ENCODE results near the gene CRNKL1. TPM values are rescaled to one million over a fixed set of nuclear protein-coding genes. Genes with fewer than 3 reads are reported as not detected.

CRNKL1 gene
- total and polyA plus RNA-seq, 8 donors = 7.3 to 43.2 (median 18.3) TPM

DNA sequence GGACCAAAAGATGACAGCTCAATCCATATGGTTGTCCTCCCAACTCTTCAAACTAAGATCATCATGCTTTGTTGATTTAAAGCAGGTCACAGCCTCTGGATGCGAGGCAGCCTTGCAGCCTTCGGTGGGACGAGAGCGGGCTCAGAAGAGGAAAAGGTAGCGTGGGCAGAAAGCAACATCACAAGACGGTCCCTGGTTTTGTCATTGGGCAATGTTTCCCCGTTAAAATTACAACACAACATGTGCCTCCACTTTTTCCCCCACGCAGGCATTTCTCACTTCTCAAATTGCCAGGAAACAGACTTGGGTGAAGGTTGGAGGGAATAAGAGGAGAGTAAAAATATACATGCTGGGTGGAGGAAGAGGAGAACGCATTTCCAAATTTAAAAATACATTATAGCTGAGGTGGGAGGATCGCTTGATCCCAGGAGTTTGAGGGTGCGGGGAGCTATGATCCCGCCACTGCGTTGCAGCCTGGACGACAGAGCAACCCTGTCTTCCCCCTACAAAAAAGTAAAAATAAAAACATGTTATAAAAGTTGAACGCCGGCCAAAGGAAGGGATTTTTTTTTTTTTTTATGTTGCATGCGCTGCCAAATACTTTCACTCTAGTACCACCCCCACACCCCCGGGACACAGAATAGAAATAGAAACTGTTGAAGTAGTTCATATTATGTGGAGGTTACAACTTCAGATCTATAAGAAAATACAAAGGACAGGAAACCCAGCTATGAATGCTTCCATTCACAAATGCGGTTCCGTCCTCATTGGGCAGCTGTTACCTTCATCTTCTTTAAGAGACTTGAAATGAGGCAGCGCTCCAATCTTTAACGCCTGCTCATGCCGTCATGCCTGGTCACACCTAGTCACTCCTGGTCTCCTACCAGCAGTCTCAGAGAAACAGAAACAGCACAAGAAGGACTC is 49.0 kb downstream of the CRNKL1 start:
- WGBS, 5 donors = 52 to 69% (median 63%) methylated on average over 23 of the region's 23 CpGs
- DNase-seq = peak in 1 of 2 donors; percentile 55
- Histone ChIP-seq H3K27me3 (no peaks in the 10 kb centered on the region), H3K36me3 (peaks cover 15 to 49% (median 41%) of the 10 kb centered on the region in 4 donors), H3K27ac (peak overlapping the region; percentile 30 to 79 (median 66)), H3K4me1 (peaks cover 11 to 59% (median 33%) of the 10 kb centered on the region in 4 donors), H3K9me3 (no peaks in the 10 kb centered on the region), H3K4me3 (peak overlapping the region in 2 of 4 donors; percentile 8 to 12)
- intact Hi-C loops (cut with DNase I; ENCODE audit: low total_unique reads) = no loop called here
- TF ChIP-seq POLR2AphosphoS5 (IDR thresholded peaks at IDR 0.05) (peak in 2 of 3 donors; percentile 28 to 61), EP300 (IDR thresholded peaks at IDR 0.05) (no peak)

DNA sequence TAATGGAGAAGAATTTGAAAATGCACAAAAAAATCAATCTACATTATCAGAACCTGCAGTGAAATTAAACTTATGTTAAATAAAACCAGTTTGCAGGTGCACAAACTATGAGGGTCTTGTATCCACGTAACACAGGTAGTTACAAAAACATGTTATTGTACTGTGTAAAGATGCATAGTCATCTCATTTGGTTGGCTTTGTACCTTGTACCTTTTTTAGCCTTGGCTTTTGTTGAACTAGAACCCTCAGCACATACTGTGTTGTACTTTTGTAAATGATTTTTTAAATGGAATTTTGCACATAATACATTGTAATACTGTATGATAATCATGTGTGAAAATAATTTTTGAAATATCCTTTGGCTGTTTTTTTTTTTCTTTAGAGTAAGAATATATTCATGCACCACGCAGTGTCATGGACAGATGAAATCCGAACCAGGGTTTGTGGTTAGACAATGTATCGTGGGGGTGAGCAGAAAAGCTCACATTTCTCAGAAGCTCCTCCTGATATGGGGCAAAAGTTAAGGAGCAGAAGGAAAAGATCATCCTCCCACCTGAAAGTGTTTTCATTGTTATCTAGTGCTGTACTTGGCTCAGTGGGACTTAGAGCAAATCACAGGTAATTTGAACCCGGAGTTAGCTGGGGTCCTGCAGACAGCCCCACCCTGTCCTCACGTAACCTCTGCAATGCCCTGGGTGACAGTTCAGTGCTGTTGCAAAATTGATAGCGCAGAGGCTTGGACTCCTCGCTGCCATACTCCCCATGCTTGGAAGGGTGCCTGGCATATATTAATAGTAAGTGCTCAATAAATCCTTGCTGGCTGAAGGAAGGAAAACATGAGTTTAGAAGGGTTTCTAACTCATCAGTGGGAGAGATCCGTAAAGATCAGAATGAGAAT is 49.9 kb downstream of the CRNKL1 start:
- peaks cover 24 to 58% (median 50%) of the 10 kb centered on the region in 4 donors for H3K36me3 ChIP-seq
- DNase-seq = no peak
- no peak overlapping the region for H3K4me3 ChIP-seq
- H3K27me3 ChIP-seq = no peaks in the 10 kb centered on the region
- H3K9me3 ChIP-seq = no peaks in the 10 kb centered on the region
- peak overlapping the region in 4 of 5 donors; percentile 30 to 79 (median 70) for H3K27ac ChIP-seq
- intact Hi-C loops (cut with DNase I; ENCODE audit: low total_unique reads) = no loop called here
- H3K4me1 ChIP-seq = peaks cover 11 to 61% (median 33%) of the 10 kb centered on the region in 4 donors
- WGBS, 5 donors = 58 to 82% (median 70%) methylated on average over 9 of the region's 9 CpGs
- TF ChIP-seq POLR2AphosphoS5 (IDR thresholded peaks at IDR 0.05) (no peak), EP300 (IDR thresholded peaks at IDR 0.05) (no peak), POLR2A (IDR thresholded peaks at IDR 0.05) (no peak)
- TF ChIP-seq, protein P1, sequence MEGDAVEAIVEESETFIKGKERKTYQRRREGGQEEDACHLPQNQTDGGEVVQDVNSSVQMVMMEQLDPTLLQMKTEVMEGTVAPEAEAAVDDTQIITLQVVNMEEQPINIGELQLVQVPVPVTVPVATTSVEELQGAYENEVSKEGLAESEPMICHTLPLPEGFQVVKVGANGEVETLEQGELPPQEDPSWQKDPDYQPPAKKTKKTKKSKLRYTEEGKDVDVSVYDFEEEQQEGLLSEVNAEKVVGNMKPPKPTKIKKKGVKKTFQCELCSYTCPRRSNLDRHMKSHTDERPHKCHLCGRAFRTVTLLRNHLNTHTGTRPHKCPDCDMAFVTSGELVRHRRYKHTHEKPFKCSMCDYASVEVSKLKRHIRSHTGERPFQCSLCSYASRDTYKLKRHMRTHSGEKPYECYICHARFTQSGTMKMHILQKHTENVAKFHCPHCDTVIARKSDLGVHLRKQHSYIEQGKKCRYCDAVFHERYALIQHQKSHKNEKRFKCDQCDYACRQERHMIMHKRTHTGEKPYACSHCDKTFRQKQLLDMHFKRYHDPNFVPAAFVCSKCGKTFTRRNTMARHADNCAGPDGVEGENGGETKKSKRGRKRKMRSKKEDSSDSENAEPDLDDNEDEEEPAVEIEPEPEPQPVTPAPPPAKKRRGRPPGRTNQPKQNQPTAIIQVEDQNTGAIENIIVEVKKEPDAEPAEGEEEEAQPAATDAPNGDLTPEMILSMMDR (IDR thresholded peaks at IDR 0.05) = no peak

DNA sequence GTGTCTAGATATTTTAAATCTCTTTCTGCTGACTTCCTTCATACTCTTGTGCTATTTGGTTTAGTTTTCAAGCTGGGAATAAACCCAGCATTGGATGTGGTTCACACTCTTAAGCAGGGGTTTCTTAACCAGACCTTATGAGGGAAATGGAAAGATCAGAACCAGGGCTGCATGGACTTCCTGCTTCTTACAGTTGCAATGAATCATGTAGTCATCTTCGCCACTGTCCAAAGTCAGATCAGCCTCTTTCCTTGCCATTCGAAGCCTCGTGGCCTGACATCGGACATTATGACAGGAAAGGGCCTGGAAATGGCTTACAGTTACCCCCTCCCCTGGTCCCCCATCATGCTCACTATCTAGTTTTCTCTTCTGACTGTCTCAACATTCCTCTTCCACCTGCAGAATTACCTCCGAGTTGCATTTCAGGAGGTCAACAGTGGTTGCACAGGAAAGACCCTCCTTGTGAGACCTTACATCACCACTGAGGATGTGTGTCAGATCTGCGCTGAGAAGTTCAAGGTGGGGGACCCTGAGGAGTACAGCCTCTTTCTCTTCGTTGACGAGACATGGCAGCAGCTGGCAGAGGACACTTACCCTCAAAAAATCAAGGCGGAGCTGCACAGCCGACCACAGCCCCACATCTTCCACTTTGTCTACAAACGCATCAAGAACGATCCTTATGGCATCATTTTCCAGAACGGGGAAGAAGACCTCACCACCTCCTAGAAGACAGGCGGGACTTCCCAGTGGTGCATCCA is 51.9 kb downstream of the CRNKL1 start:
- H3K9me3 ChIP-seq = no peaks in the 10 kb centered on the region
- peaks cover 34 to 76% (median 64%) of the 10 kb centered on the region in 4 donors for H3K36me3 ChIP-seq
- 78 to 88% (median 86%) methylated on average over 14 of the region's 14 CpGs for WGBS, 5 donors
- H3K4me3 ChIP-seq = no peak overlapping the region
- TF ChIP-seq POLR2AphosphoS5 (IDR thresholded peaks at IDR 0.05) = no peak
- TF ChIP-seq EP300 (IDR thresholded peaks at IDR 0.05) = no peak
- no peak for TF ChIP-seq POLR2A (IDR thresholded peaks at IDR 0.05)
- TF ChIP-seq, protein P1 (IDR thresholded peaks at IDR 0.05) = no peak
- no peak for DNase-seq
- no peaks in the 10 kb centered on the region for H3K27me3 ChIP-seq
- H3K27ac ChIP-seq = peak overlapping the region in 3 of 5 donors; percentile 19 to 64 (median 57)
- peaks cover 11 to 80% (median 38%) of the 10 kb centered on the region in 4 donors for H3K4me1 ChIP-seq
- intact Hi-C loops (cut with DNase I; ENCODE audit: low total_unique reads) = no loop called here

DNA sequence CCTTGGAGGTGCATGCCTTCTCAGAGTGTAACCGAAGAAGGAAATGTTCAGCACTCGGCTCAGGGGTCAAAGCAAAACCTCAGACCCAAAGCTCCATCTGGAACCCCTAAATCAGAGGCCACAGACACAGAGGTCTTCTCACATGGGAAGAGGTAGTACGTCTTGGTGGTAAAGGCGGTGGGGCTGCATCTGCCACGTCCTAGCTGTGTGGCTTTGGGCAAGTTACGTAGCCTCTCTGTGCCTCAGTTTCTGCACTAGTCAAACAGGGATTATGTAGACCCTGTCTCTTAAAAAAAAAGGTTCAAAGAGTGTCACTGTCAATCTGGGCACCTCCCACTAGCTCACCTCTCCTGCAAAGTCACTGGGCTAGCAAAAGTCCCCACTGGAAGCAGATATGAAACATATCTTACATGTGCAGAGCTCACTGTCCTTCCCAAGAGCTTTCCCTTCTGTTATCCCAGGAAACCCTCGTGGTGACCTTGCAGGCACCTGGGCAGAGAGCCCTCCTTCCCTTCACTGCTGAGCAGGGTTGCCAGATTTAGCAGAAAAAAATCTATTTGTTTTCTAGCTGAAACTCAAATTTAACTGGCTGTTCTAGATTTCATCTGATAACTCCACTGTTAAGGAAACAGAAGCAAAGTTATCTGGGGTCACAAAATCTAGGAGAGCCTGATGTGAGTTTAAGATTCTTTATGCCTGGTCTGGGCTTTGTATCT is 53.1 kb downstream of the CRNKL1 start:
- Histone ChIP-seq H3K27me3 (no peaks in the 10 kb centered on the region), H3K27ac (peak overlapping the region in 4 of 5 donors; percentile 8 to 64 (median 38)), H3K36me3 (peaks cover 34 to 85% (median 64%) of the 10 kb centered on the region in 4 donors), H3K4me3 (no peak overlapping the region), H3K9me3 (no peaks in the 10 kb centered on the region), H3K4me1 (peaks cover 20 to 89% (median 48%) of the 10 kb centered on the region in 4 donors)
- TF ChIP-seq POLR2AphosphoS5 (IDR thresholded peaks at IDR 0.05) (no peak), POLR2A (IDR thresholded peaks at IDR 0.05) (no peak), EP300 (IDR thresholded peaks at IDR 0.05) (no peak)
- TF ChIP-seq, protein P1 (IDR thresholded peaks at IDR 0.05) = no peak
- intact Hi-C loops (cut with DNase I; ENCODE audit: low total_unique reads) = loop anchor here (10.0 kb wide), 3 partner anchors 94 to 314 kb away; no protein-coding TSS in a partner anchor
- WGBS, 5 donors = 71 to 79% (median 75%) methylated on average over 7 of the region's 7 CpGs
- no peak for DNase-seq

Measured in stomach (tissue), 9 donors.